Measurements from ENCODE around the gene SSH3. TPM values are rescaled to one million over a fixed set of nuclear protein-coding genes. Genes with fewer than 3 reads are reported as not detected.

SSH3 gene
- total and polyA plus RNA-seq, 2 of the 8 experiments (the other 6 are each of a cell fraction or from before 2014, with no cell fraction given), result 16.9 to 19.8 TPM

DNA sequence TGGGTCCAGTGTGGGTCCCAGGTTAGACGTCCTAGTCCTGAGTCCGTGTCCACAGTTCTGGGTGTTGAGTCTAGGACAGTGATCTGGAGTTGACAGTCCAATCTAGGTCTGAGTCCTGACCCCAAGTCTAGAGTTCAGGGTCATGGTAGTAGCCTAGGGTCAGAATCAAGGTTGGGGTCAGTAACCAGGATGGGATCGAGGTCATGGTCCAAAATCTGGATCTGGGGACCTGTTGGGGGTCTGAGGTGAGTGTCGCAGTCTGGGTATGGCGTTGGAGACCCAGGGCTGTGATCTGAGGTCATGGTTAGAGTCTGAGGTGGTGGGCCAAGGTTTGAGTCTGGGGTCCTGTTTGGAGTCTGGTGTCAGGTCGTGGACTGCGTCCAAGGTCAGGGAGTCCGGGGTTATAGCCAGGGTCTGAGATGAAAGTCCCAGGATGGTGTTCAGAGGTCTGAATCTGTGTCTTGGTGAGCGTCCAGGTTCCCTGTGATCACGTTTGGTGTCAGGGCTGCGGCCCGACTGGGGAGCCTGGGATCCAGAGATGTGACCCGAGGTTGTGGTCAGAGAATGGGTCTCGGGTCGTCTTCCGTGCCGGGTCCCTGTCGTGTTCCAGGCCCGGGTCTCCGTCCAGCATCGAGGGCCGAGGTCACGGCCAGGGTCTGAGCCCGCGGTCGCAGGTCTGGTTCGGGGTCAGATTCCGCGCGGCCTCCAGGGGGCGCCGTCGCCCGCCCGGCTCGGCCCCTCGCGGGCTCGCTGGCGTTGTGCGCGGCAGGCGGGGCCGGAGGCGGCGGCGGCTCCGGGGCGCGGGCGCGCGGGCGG, 37.5 kb upstream of the SSH3 start:
- H3K9me3 ChIP-seq (ENCODE audit: insufficient read depth in 2 of 2, low read depth in 1 of 2, low read length in 1 of 2), result no peaks in the 10 kb centered on the region
- no peak overlapping the region for H3K27ac ChIP-seq (ENCODE audit: low read depth, low read length)
- H3K4ac ChIP-seq (replicated peaks; ENCODE audit: insufficient read length, low read depth, low read length), result peak overlapping the region; percentile 57
- no peak overlapping the region for H4K91ac ChIP-seq (replicated peaks; ENCODE audit: insufficient read length, low read length)
- peak overlapping the region; percentile 52; the same call in 1 of the 2 replicates for H2BK5ac ChIP-seq (ENCODE audit: low read depth, low read length)
- H3K4me2 ChIP-seq (ENCODE audit: insufficient read depth in 1 of 2, low read depth in 2 of 2, low read length in 2 of 2), result peak overlapping the region in 1 of 2 experiments; percentile 28; a peak in 2 of 4 replicates
- peak overlapping the region; percentile 75; the same call in 1 of the 2 replicates for H2BK15ac ChIP-seq (ENCODE audit: low read length)
- ChIA-PET CTCF (ENCODE audit: partially characterized antibody) (interaction anchor here (1.0 to 13.0 kb wide), 10 partner anchors 12 to 53 kb away, joined by 3 to 186 read pairs (median 4); partner anchors contain the start of gene ANKRD13D), POLR2A (ENCODE audit: partially characterized antibody) (interaction anchor here (1.0 to 2.0 kb wide), 5 partner anchors 10 to 26 kb away, joined by 3 to 15 read pairs (median 4); partner anchors contain the start of gene ANKRD13D)
- peaks cover 4% of the 10 kb centered on the region for H3K23me2 ChIP-seq (ENCODE audit: low read depth, low read length)
- peaks cover 0 to 3% (median 0%) of the 10 kb centered on the region in 4 experiments; a peak in 4 of 7 replicates for H3K27me3 ChIP-seq (replicated peaks in 1 of 4; ENCODE audit: control insufficient read depth in 3 of 4, extremely low read depth in 1 of 4, insufficient read depth in 3 of 4, low read length in 3 of 4)
- H3K36me3 ChIP-seq (ENCODE audit: control insufficient read depth in 2 of 4, insufficient read depth in 4 of 4, low read length in 3 of 4), result peaks cover 0 to 3% (median 0%) of the 10 kb centered on the region in 4 experiments; a peak in 2 of 8 replicates
- H3K23ac ChIP-seq (ENCODE audit: insufficient read length), result no peak overlapping the region
- no peak overlapping the region for H3K14ac ChIP-seq (ENCODE audit: insufficient read length)
- FAIRE-seq (no peak), DNase-seq (ENCODE audit: low read depth in 1 of 2, low spot score in 2 of 2) (peak in 1 of 2 experiments; percentile 92)
- 33% methylated on average over 25 of the region's 54 CpGs; no CpG with 5 or more reads in 1 of the 2 experiments for WGBS, 2 experiments (ENCODE audit: extremely low coverage in 1 of 2, insufficient coverage in 1 of 2, insufficient read length in 1 of 2, insufficient replicate concordance in 2 of 2, low coverage in 1 of 2, low lambda C conversion rate in 2 of 2, missing lambda C conversion rate in 1 of 2)
- H3K4me3 ChIP-seq (ENCODE audit: extremely low read depth in 1 of 4, insufficient read depth in 2 of 4, low read depth in 3 of 4, low read length in 4 of 4), result peak overlapping the region; percentile 16 to 59 (median 31); a peak in 6 of 8 replicates
- H3K56ac ChIP-seq (replicated peaks; ENCODE audit: insufficient read length, low read depth, low read length), result no peak overlapping the region
- no peak overlapping the region for H4K5ac ChIP-seq (ENCODE audit: insufficient read length, low read depth, low read length)
- peak overlapping the region; percentile 10; the same call in 1 of the 2 replicates for H2AK5ac ChIP-seq (ENCODE audit: low read depth, low read length)
- 0 out of 2 replicates have a peak overlapping the region, but pooled peaks have one; percentile 21 for H2BK20ac ChIP-seq (ENCODE audit: low read length)
- H4K20me1 ChIP-seq (replicated peaks in 1 of 2; ENCODE audit: control insufficient read depth in 1 of 2, insufficient read depth in 2 of 2, low read length in 2 of 2), result peaks cover 9 to 19% of the 10 kb centered on the region in 2 experiments
- H2BK12ac ChIP-seq (ENCODE audit: low read depth, low read length), result 0 out of 2 replicates have a peak overlapping the region, but pooled peaks have one; percentile 71
- peaks cover 0 to 35% of the 10 kb centered on the region in 2 experiments; a peak in 3 of 4 replicates for H3K79me2 ChIP-seq (ENCODE audit: control insufficient read depth in 1 of 2, insufficient read depth in 2 of 2, low read length in 2 of 2)
- peak overlapping the region; percentile 48 for H2BK120ac ChIP-seq (replicated peaks; ENCODE audit: low read depth, low read length)
- peak overlapping the region; percentile 13; the same call in 1 of the 2 replicates for H3K18ac ChIP-seq (ENCODE audit: extremely low read depth, low read length)
- no peak overlapping the region; a peak in 1 of 7 replicates for H3K9ac ChIP-seq (replicated peaks in 1 of 4; ENCODE audit: extremely low read depth in 1 of 4, low read depth in 3 of 4, low read length in 3 of 4)
- H3K4me1 ChIP-seq (replicated peaks in 1 of 4; ENCODE audit: control insufficient read depth in 3 of 4, insufficient read depth in 4 of 4, low read length in 3 of 4), result peaks cover 8 to 36% (median 34%) of the 10 kb centered on the region in 4 experiments
- H3K79me1 ChIP-seq (ENCODE audit: low read depth, low read length), result peaks cover 8% of the 10 kb centered on the region; the same call in 1 of the 2 replicates
- H4K8ac ChIP-seq (ENCODE audit: extremely low read depth, insufficient read depth, low read length), result peak overlapping the region; percentile 93
- H2AFZ ChIP-seq (ENCODE audit: low read length), result no peak overlapping the region
- TF ChIP-seq BACH1 (IDR thresholded peaks at IDR 0.05; ENCODE audit: low read length) (0 out of 2 replicates have a peak, but pooled peaks have one; percentile 32), ASH2L (IDR thresholded peaks at IDR 0.05; ENCODE audit: low read length) (no peak), SP2 (IDR thresholded peaks at IDR 0.05; ENCODE audit: low read length) (no peak), HDAC2 (IDR thresholded peaks at IDR 0.05; ENCODE audit: borderline replicate concordance in 1 of 2, low read depth in 2 of 2, low read length in 2 of 2) (no peak), GABPA (IDR thresholded peaks at IDR 0.05; ENCODE audit: borderline replicate concordance, insufficient read depth, low read length) (peak; percentile 54; the same call in 1 of the 2 replicates), HDAC6 (IDR thresholded peaks at IDR 0.05; ENCODE audit: low read depth, low read length) (no peak)
- TF ChIP-seq, protein P1, sequence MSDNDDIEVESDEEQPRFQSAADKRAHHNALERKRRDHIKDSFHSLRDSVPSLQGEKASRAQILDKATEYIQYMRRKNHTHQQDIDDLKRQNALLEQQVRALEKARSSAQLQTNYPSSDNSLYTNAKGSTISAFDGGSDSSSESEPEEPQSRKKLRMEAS (IDR thresholded peaks at IDR 0.05), result peak; percentile 52
- TF ChIP-seq, protein P2, sequence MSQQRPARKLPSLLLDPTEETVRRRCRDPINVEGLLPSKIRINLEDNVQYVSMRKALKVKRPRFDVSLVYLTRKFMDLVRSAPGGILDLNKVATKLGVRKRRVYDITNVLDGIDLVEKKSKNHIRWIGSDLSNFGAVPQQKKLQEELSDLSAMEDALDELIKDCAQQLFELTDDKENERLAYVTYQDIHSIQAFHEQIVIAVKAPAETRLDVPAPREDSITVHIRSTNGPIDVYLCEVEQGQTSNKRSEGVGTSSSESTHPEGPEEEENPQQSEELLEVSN (IDR thresholded peaks at IDR 0.05), result peak; percentile 26; the same call in 1 of the 2 replicates
